ENCODE results near the gene HOXB8.
A peak's percentile ranks its signal among the peaks of the same experiment; 100 is the strongest.

Gene HOXB8

DNA sequence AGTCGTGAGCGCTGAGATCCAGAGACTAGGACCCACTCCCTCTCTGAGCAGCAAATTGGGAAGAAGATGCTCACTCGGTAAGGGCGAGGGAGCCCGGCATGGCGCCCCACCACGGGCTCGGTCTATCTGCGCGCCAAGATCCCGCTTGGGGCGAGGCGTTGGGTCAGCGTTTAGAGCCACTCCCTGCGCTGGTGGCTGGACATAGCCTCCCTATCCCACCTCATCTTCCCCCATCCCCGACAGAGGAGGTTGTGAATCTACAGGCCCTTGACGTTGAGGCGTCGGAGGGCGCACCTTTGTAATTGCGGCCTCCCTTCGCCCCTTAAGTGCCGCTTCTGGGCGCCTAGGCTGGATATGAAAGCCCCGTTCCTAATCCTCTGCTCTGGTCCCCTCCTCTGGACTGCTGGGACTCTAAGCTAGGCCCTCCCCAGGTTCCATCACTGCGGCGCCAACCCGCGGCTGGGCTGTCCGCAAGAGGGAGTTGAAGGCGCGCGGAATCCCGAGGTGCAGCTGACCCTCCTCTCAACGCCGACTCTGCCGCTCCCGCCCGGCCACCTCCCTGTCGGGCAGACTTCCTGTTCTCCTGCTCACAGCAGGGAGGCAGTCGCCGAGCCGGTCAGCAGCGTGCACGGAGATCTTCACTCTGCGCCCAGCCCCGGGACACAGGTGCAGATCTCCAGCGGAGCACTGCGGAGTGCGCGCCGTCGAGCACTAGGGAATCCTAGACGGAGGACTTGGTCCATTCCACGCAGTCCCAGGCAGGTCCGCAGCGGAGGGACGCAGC is 27.2 kb upstream of the HOXB8 start:
- DNase-seq (ENCODE audit: low read depth), result no peak
- H3K4me3 ChIP-seq (ENCODE audit: control insufficient read depth, low read depth, low read length), result no peak overlapping the region
- TF ChIP-seq, protein P1, sequence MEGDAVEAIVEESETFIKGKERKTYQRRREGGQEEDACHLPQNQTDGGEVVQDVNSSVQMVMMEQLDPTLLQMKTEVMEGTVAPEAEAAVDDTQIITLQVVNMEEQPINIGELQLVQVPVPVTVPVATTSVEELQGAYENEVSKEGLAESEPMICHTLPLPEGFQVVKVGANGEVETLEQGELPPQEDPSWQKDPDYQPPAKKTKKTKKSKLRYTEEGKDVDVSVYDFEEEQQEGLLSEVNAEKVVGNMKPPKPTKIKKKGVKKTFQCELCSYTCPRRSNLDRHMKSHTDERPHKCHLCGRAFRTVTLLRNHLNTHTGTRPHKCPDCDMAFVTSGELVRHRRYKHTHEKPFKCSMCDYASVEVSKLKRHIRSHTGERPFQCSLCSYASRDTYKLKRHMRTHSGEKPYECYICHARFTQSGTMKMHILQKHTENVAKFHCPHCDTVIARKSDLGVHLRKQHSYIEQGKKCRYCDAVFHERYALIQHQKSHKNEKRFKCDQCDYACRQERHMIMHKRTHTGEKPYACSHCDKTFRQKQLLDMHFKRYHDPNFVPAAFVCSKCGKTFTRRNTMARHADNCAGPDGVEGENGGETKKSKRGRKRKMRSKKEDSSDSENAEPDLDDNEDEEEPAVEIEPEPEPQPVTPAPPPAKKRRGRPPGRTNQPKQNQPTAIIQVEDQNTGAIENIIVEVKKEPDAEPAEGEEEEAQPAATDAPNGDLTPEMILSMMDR (conservative IDR thresholded peaks at IDR 0.05; ENCODE audit: control insufficient read depth, insufficient read depth, low read depth, low read length), result no peak

DNA sequence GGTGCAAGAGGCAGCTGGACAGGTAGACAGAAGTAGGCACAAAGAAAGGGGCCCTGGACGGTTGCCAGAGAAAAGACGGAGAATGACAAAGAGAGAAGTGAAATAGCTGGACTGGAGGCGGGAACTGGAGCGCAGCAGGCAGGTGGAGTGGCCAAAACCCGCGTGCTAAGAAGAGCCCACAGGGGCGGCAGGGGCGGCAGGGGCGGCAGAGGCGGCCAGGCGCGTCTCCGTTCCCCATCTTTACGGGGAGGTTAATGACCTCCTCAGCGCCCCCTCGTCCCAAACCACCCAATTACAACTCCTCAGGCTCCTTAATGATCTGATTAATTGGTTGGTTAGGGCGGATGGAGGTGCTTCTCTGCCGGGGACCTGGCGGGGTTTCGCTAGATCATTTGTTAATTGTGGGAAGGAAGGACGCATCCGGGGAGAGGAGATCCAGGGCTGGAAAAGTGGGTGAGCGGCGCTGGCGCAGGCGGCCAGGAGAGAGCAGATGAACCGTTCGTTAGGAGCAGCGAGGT is 26.5 kb upstream of the HOXB8 start:
- no peak for DNase-seq (ENCODE audit: low read depth)
- H3K4me3 ChIP-seq (ENCODE audit: control insufficient read depth, low read depth, low read length), result no peak overlapping the region
- TF ChIP-seq, protein P1 (conservative IDR thresholded peaks at IDR 0.05; ENCODE audit: control insufficient read depth, insufficient read depth, low read depth, low read length), result no peak

DNA sequence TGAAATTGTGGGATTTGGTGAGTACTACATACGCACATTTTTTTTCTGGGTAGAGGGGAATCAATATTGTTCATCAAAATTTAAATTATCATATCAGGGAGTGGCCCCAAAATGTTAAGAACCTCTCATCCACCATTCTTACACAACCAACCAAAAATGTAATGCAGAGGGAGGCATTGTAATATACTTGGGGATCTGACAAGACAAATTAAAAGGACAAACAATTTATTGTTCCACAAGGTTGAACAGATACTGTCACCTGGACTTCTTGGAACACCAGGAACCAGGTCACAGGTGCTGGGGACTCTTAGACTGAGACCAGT is 25.7 kb upstream of the HOXB8 start:
- DNase-seq (ENCODE audit: low read depth), result no peak
- TF ChIP-seq, protein P1 (conservative IDR thresholded peaks at IDR 0.05; ENCODE audit: control insufficient read depth, insufficient read depth, low read depth, low read length), result no peak
- H3K4me3 ChIP-seq (ENCODE audit: control insufficient read depth, low read depth, low read length), result no peak overlapping the region

DNA sequence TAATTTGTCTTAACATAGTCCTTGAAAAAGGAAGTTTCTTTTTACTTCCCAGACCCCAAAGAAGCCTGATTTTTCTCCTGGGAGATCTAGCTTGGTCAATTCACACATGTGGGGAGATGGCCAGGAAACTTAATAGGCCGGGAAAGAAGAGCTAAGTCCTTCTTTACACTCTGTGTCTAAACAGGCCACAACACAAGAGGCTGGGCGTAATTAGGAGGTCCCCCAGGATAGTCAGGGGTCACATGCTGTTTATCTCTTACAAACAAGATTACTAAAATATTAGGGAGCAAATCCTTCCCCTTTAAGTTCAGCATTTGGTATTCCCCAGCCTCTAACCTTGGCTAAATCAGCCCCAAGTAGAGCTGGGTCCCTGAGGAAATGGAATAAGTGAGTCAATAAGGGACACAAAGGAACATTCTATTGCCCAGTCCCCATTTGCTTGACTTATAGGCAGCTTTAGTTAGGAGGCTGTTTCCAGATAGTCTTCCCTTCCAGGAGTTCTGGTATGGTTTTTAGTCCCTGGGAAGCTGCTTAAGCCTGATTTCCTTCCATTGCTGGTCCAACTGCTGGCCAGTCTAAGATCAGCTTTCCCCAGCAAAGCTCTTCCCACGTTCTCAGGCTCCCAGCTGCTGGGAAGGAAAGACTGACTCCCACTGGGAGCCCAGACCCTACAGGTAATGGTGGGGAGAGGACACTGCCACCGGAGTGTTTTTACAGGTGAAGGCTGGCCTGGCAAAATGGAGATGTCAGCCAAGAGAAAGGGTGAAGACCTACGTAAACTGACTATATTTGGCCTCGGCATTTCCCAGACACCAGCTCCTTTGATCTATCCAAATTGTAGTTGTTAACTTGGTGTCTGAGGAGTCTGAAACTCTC is 25.1 kb upstream of the HOXB8 start:
- TF ChIP-seq, protein P1 (conservative IDR thresholded peaks at IDR 0.05; ENCODE audit: control insufficient read depth, insufficient read depth, low read depth, low read length), result no peak
- no peak for DNase-seq (ENCODE audit: low read depth)

DNA sequence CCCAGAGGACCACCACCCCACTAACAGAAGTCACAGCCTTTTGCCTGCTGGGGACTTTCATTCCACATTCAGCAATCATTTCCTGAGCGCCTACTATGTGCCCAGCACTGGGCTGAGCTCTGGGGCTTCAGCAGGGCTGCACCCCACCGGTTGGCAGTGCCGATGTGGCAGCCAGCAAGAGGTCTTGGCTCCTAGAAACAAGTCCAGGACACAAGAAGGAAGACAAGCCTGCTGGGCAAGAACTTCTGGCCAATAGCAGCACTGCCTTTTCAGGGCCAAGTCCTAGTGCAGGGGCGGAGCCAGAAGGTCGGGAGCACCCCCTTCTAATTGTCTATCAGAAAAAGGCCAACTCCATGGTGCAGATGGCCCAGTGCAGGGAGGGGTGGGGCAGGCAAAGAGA is 24.0 kb upstream of the HOXB8 start:
- TF ChIP-seq, protein P1 (conservative IDR thresholded peaks at IDR 0.05; ENCODE audit: control insufficient read depth, insufficient read depth, low read depth, low read length), result no peak
- no peak for DNase-seq (ENCODE audit: low read depth)
- no peak overlapping the region for H3K4me3 ChIP-seq (ENCODE audit: control insufficient read depth, low read depth, low read length)

More for the DNA sequence above, 25.1 kb upstream of the HOXB8 start:
- H3K4me3 ChIP-seq (ENCODE audit: control insufficient read depth, low read depth, low read length), result no peak overlapping the region

DNA sequence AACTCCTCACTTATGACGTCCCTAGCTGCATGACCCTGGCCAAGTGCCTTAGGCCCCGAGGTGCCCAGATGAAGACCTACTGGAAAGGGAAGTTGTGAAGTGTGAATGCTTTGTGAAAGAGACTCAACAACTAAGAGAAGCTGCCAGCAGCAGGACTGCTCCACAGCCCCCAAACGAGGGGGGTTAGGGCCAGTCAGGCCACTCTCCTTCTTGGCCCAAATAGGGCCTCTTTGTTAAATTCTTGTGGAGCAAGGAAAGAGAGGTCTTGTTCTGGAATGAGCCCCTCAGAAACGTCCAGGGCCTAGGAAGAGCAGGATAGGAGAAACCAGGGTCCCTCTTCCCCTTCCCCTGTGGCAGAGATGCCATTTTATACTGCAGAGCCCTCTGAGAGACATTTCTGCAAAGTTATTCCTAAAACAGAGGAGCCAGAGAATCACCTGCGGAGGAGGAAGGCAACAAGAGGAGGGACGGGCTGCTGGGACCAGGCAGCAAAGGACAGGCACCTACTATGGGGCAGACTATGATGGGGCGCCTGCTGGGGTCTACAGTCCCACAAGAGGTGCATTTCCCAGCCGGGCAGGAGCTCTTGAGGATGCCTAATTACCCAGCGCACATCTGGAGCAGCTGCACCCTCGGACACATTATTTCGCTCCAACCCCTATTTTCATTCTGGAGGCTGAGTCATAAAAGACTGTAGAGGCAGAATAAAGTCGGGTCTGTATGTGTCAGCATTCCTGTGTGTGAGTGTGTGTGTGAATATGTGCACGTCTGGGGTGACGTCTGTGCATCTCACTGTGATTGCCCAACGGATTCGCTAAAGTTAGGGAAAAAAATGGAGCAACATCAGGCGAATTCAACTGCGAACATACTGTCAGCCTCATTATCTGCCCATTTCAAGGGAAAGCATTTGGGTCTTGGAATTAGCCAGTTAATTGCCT is 22.5 kb upstream of the HOXB8 start:
- peak; percentile 94 for DNase-seq (ENCODE audit: low read depth)
- TF ChIP-seq, protein P1 (conservative IDR thresholded peaks at IDR 0.05; ENCODE audit: control insufficient read depth, insufficient read depth, low read depth, low read length), result no peak
- H3K4me3 ChIP-seq (ENCODE audit: control insufficient read depth, low read depth, low read length), result no peak overlapping the region

Data from fibroblast of mammary gland (primary cell).